Spleen (tissue), 11 donors: ENCODE data around the gene OR56B4. TPM values are rescaled to one million over a fixed set of nuclear protein-coding genes. Genes with fewer than 3 reads are reported as not detected.

ENCODE experiments used
- DNase-seq: peaks from one replicate; pipeline ENCODE4 v3.0.0-alpha.2; 2020
- H3K27ac ChIP-seq, 8 donors: fragments of 200-600 bp; sonication (generic) in 7 of 8; 1 replicate in 4 of 8; 2 replicates in 4 of 8; pipeline versions ENCODE4 v1.5.0 to v1.8.0; 2016 to 2021; ENCODE audit warnings: inconsistent platforms in 4 of 8, mild to moderate bottlenecking in 4 of 8, moderate library complexity in 1 of 8
- H3K27me3 ChIP-seq, 7 donors: fragments of 200-600 bp; sonication (generic) in 6 of 7; replicated peaks in 1 of 7; 1 replicate in 4 of 7; 2 replicates in 3 of 7; pipeline versions ENCODE4 v1.5.0 to v1.8.0; 2016 to 2021; ENCODE audit warnings: inconsistent platforms in 3 of 7, mild to moderate bottlenecking in 1 of 7
- H3K36me3 ChIP-seq, 6 donors: fragments of 200-600 bp; sonication (generic) in 5 of 6; 1 replicate in 4 of 6; 2 replicates in 2 of 6; pipeline versions ENCODE4 v1.5.0 to v1.8.0; 2016 to 2021; ENCODE audit warnings: inconsistent platforms in 2 of 6
- H3K4me1 ChIP-seq, 6 donors: fragments of 200-600 bp; sonication (generic) in 5 of 6; 1 replicate in 3 of 6; 2 replicates in 3 of 6; pipeline versions ENCODE4 v1.5.0 to v1.8.0; 2016 to 2021; ENCODE audit warnings: inconsistent platforms in 3 of 6
- H3K4me3 ChIP-seq, 8 donors: fragments of 200-600 bp; sonication (generic) in 7 of 8; 1 replicate in 4 of 8; 2 replicates in 4 of 8; pipeline versions ENCODE4 v1.5.0 to v1.8.0; 2016 to 2021; ENCODE audit warnings: inconsistent platforms in 4 of 8, mild to moderate bottlenecking in 4 of 8, moderate library complexity in 2 of 8
- H3K9me3 ChIP-seq, 8 donors: fragments of 200-600 bp; sonication (generic) in 7 of 8; 1 replicate in 4 of 8; 2 replicates in 4 of 8; pipeline versions ENCODE4 v1.5.0 to v1.8.0; 2016 to 2021; ENCODE audit warnings: inconsistent platforms in 4 of 8
- CTCF ChIP-seq, 11 experiments: fragments of 200-600 bp in 7 of 11; fragments of 450-650 bp in 4 of 11; sonication (generic) in 4 of 11; IDR thresholded peaks in 8 of 11; conservative IDR thresholded peaks in 3 of 11; 1 replicate in 7 of 11; 2 replicates in 4 of 11; pipeline versions ENCODE4 v1.4.0 to v1.8.0; 2016 to 2021; ENCODE audit warnings: antibody characterized with exemption in 11 of 11, inconsistent platforms in 4 of 11, mild to moderate bottlenecking in 1 of 11
- POLR2A ChIP-seq, 3 donors: fragments of 450-650 bp; IDR thresholded peaks; one replicate each; pipeline ENCODE4 v1.5.1; 2017; ENCODE audit warnings: antibody characterized with exemption in 3 of 3, mild to moderate bottlenecking in 1 of 3
- POLR2AphosphoS5 ChIP-seq, 3 donors: sonication (generic); formaldehyde crosslinking; IDR thresholded peaks; one replicate each; pipeline ENCODE4 v1.5.1; 2017; ENCODE audit warnings: antibody characterized with exemption in 3 of 3
- WGBS, 5 donors: extraction: QIAGEN DNeasy Blood & Tissue Kit in 3 of 5; methylation state at CpG; one replicate each; pipeline versions ENCODE4 v1.1.5 to v1.1.7; 2013 to 2018; 5-methylcytosine and 5-hydroxymethylcytosine counted together
- intact Hi-C: fragments of 100-400 bp; cut with DNase I; formaldehyde crosslinking; loops from one replicate; pipeline ENCODE4 v1.15.0; 2023; ENCODE audit warnings: low total_unique reads
- polyA plus RNA-seq, 3 donors: library from polyadenylated mRNA; stranded (reverse); fragments of 200-250 nt; gene quantifications; one replicate each; pipeline ENCODE4 v1.2.1, GENCODE V29; 2013
- total RNA-seq, 7 donors: library from RNA; depleted of rRNA in 3 of 7; stranded (reverse); fragments of >200 nt in 3 of 7; fragmentation: NEBNext Ultra II Directional in 4 of 7; extraction: Animal tissue kit (Norgen Biotek cat#: 25700) in 4 of 7; gene quantifications; one replicate each; pipeline versions ENCODE4 v1.1.0 to v1.2.1, GENCODE V29; 2016 to 2021
- donor health status: healthy with polysubstance abuse.
- donor health status: DM: no; HTN: no; CAD: no; lungs with moderate emphysema.
- donor health status: DM: no; HTN: no; CAD: no.
- donor health status: Bipolar disorder and iron deficiency.
- donor health status: healthy.
- donor health status: DM: no; HTN: no; CAD: no.
- donor health status: DM: yes; HTN: yes; CAD: no.

OR56B4 gene
- total and polyA plus RNA-seq, 10 donors = not detected

GRCh38 chr11:6156628-6157359 lies 49.3 kb downstream of the OR56B4 start:
- no peaks in the 10 kb centered on the region for H3K4me1 ChIP-seq
- TF ChIP-seq POLR2A (IDR thresholded peaks at IDR 0.05) = no peak
- no peak for TF ChIP-seq POLR2AphosphoS5 (IDR thresholded peaks at IDR 0.05)
- TF ChIP-seq CTCF (IDR thresholded peaks at IDR 0.05 in 8 of 11, conservative IDR thresholded peaks at IDR 0.05 in 3 of 11) = no peak
- H3K36me3 ChIP-seq = no peaks in the 10 kb centered on the region
- no peaks in the 10 kb centered on the region for H3K9me3 ChIP-seq
- no peak overlapping the region for H3K4me3 ChIP-seq
- 74 to 91% (median 82%) methylated on average over 7 of the region's 7 CpGs for WGBS, 5 donors
- H3K27me3 ChIP-seq = no peaks in the 10 kb centered on the region
- intact Hi-C loops = no loop called here
- no peak overlapping the region for H3K27ac ChIP-seq
- no peak for DNase-seq

Other genes starting within 250 kb of the OR56B4 start
- gene OR52E8, start 250.0 kb upstream of the OR56B4 start, total RNA-seq = not detected
- gene OR52E8, start 250.0 kb upstream of the OR56B4 start, polyA plus RNA-seq = not detected
- gene OR52E4, start 227.1 kb upstream of the OR56B4 start, total RNA-seq = not detected
- not detected for gene OR52E4, start 227.1 kb upstream of the OR56B4 start, polyA plus RNA-seq
- not detected for gene OR52E5, start 214.5 kb upstream of the OR56B4 start, total RNA-seq
- not detected for gene OR52E5, start 214.5 kb upstream of the OR56B4 start, polyA plus RNA-seq
- gene OR56A3, start 165.4 kb upstream of the OR56B4 start, total RNA-seq = not detected
- gene OR56A3, start 165.4 kb upstream of the OR56B4 start, polyA plus RNA-seq = not detected
- gene OR56A5, start 139.2 kb upstream of the OR56B4 start, total RNA-seq = not detected
- gene OR56A5, start 139.2 kb upstream of the OR56B4 start, polyA plus RNA-seq = not detected
- not detected for gene OR52L1, start 120.7 kb upstream of the OR56B4 start, total RNA-seq
- gene OR52L1, start 120.7 kb upstream of the OR56B4 start, polyA plus RNA-seq = not detected
- under 1 TPM in 2 of 7 donors, not detected in 5; 0.07 to 0.11 TPM for gene OR56A4, start 100.7 kb upstream of the OR56B4 start, total RNA-seq
- not detected for gene OR56A4, start 100.7 kb upstream of the OR56B4 start, polyA plus RNA-seq
- gene OR56A1, start 76.9 kb upstream of the OR56B4 start, total RNA-seq = under 1 TPM in 3 of 7 donors, not detected in 4; 0.09 to 0.19 (median 0.13) TPM
- gene OR56A1, start 76.9 kb upstream of the OR56B4 start, polyA plus RNA-seq = not detected
- gene OR52B2, start 62.6 kb downstream of the OR56B4 start, total RNA-seq = 1 to 10 TPM in 1 of 7 donors, not detected in 6; 1.2 TPM
- not detected for gene OR52B2, start 62.6 kb downstream of the OR56B4 start, polyA plus RNA-seq
- not detected for gene OR52W1, start 91.5 kb downstream of the OR56B4 start, total RNA-seq
- gene OR52W1, start 91.5 kb downstream of the OR56B4 start, polyA plus RNA-seq = not detected
- gene C11orf42, start 97.9 kb downstream of the OR56B4 start, total RNA-seq = not detected
- gene C11orf42, start 97.9 kb downstream of the OR56B4 start, polyA plus RNA-seq = not detected
- gene FHIP1B, start 127.0 kb downstream of the OR56B4 start, total RNA-seq = 10 to 100 TPM; 36.3 to 77.6 (median 41.1) TPM
- gene FHIP1B, start 127.0 kb downstream of the OR56B4 start, polyA plus RNA-seq = 10 to 100 TPM; 14.9 to 41.6 (median 39.1) TPM
- under 1 TPM in 5 of 7 donors, not detected in 2; 0.23 to 0.60 (median 0.33) TPM for gene CNGA4, start 131.4 kb downstream of the OR56B4 start, total RNA-seq
- under 1 TPM; 0.06 to 0.29 (median 0.09) TPM for gene CNGA4, start 131.4 kb downstream of the OR56B4 start, polyA plus RNA-seq
- not detected for gene CCKBR, start 152.2 kb downstream of the OR56B4 start, total RNA-seq
- gene CCKBR, start 152.2 kb downstream of the OR56B4 start, polyA plus RNA-seq = not detected
- gene CAVIN3, start 212.8 kb downstream of the OR56B4 start, total RNA-seq = 10 to 100 TPM; 10.5 to 42.9 (median 31.8) TPM
- 10 to 100 TPM; 22.3 to 40.2 (median 35.1) TPM for gene CAVIN3, start 212.8 kb downstream of the OR56B4 start, polyA plus RNA-seq